ENCODE data around the gene IRF1. TPM values are rescaled to one million over a fixed set of nuclear protein-coding genes. Genes with fewer than 3 reads are reported as not detected.
"Not testable (repeated sequence)": the region's sequence is repeated elsewhere in the genome, so short reads cannot be mapped to it uniquely, and the experiment has no call there.

IRF1 gene
- total RNA-seq, 1 donor from 2014 or later, result 58.9 TPM

- H3K9me3 Mint-ChIP-seq (ENCODE audit: unreplicated experiment), result peaks cover 21% of the 10 kb centered on the region
- H3K36me3 Mint-ChIP-seq (ENCODE audit: unreplicated experiment); H3K4me3 Mint-ChIP-seq (ENCODE audit: unreplicated experiment); H3K4me1 Mint-ChIP-seq (ENCODE audit: unreplicated experiment); DNase-seq (ENCODE audit: extremely low spot score, unreplicated experiment); H3K27ac Mint-ChIP-seq (ENCODE audit: unreplicated experiment); H3K27me3 Mint-ChIP-seq (ENCODE audit: unreplicated experiment): not testable (repeated sequence)
Observed at GRCh38 chr5:132513618-132514336, 23.2 kb upstream of the IRF1 start.

- no peak overlapping the region for H3K27ac Mint-ChIP-seq (ENCODE audit: unreplicated experiment)
- H3K27me3 Mint-ChIP-seq (ENCODE audit: unreplicated experiment), result no peaks in the 10 kb centered on the region
- H3K9me3 Mint-ChIP-seq (ENCODE audit: unreplicated experiment), result peaks cover 21% of the 10 kb centered on the region
- peaks cover 12% of the 10 kb centered on the region for H3K4me1 Mint-ChIP-seq (ENCODE audit: unreplicated experiment)
- no peak overlapping the region for H3K4me3 Mint-ChIP-seq (ENCODE audit: unreplicated experiment)
- DNase-seq (ENCODE audit: extremely low spot score, unreplicated experiment), result no peak
- no peak for TF ChIP-seq CTCF (IDR thresholded peaks at IDR 0.05)
- H3K36me3 Mint-ChIP-seq (ENCODE audit: unreplicated experiment), result peaks cover 5% of the 10 kb centered on the region
Observed at GRCh38 chr5:132510076-132510475, 19.5 kb upstream of the IRF1 start.

GRCh38 chr5:132506094-132506692 lies 15.6 kb upstream of the IRF1 start:
- peak; percentile 66 for DNase-seq (ENCODE audit: extremely low spot score, unreplicated experiment)
- peak; percentile 66 for TF ChIP-seq CTCF (IDR thresholded peaks at IDR 0.05)
- no peak overlapping the region for H3K4me3 Mint-ChIP-seq (ENCODE audit: unreplicated experiment)
- H3K27ac Mint-ChIP-seq (ENCODE audit: unreplicated experiment), result peak overlapping the region; percentile 81
- H3K9me3 Mint-ChIP-seq (ENCODE audit: unreplicated experiment), result peaks cover 6% of the 10 kb centered on the region
- H3K27me3 Mint-ChIP-seq (ENCODE audit: unreplicated experiment), result no peaks in the 10 kb centered on the region
- H3K4me1 Mint-ChIP-seq (ENCODE audit: unreplicated experiment), result peaks cover 24% of the 10 kb centered on the region
- peaks cover 2% of the 10 kb centered on the region for H3K36me3 Mint-ChIP-seq (ENCODE audit: unreplicated experiment)

GRCh38 chr5:132505641-132506040 lies 15.1 kb upstream of the IRF1 start:
- DNase-seq (ENCODE audit: extremely low spot score, unreplicated experiment), result no peak
- peaks cover 26% of the 10 kb centered on the region for H3K4me1 Mint-ChIP-seq (ENCODE audit: unreplicated experiment)
- no peaks in the 10 kb centered on the region for H3K27me3 Mint-ChIP-seq (ENCODE audit: unreplicated experiment)
- peaks cover 6% of the 10 kb centered on the region for H3K9me3 Mint-ChIP-seq (ENCODE audit: unreplicated experiment)
- no peak for TF ChIP-seq CTCF (IDR thresholded peaks at IDR 0.05)
- peak overlapping the region; percentile 81 for H3K27ac Mint-ChIP-seq (ENCODE audit: unreplicated experiment)
- H3K4me3 Mint-ChIP-seq (ENCODE audit: unreplicated experiment), result no peak overlapping the region
- H3K36me3 Mint-ChIP-seq (ENCODE audit: unreplicated experiment), result peaks cover 2% of the 10 kb centered on the region

GRCh38 chr5:132504746-132505145 lies 14.2 kb upstream of the IRF1 start:
- DNase-seq (ENCODE audit: extremely low spot score, unreplicated experiment), result peak; percentile 51
- Mint-ChIP-seq H3K27ac (ENCODE audit: unreplicated experiment) (no peak overlapping the region), H3K4me3 (ENCODE audit: unreplicated experiment) (no peak overlapping the region), H3K9me3 (ENCODE audit: unreplicated experiment) (peaks cover 3% of the 10 kb centered on the region), H3K27me3 (ENCODE audit: unreplicated experiment) (no peaks in the 10 kb centered on the region), H3K4me1 (ENCODE audit: unreplicated experiment) (peaks cover 31% of the 10 kb centered on the region), H3K36me3 (ENCODE audit: unreplicated experiment) (peaks cover 2% of the 10 kb centered on the region)
- TF ChIP-seq CTCF (IDR thresholded peaks at IDR 0.05), result no peak
